Spleen (tissue), 7 donors: ENCODE data around the gene TPD52L3.

Experiments used
- CTCF ChIP-seq, 11 experiments: fragments of 200-600 bp in 7 of 11; fragments of 450-650 bp in 4 of 11; sonication (generic) in 4 of 11; IDR thresholded peaks in 8 of 11; conservative IDR thresholded peaks in 3 of 11; 1 replicate in 7 of 11; 2 replicates in 4 of 11; pipeline versions ENCODE4 v1.4.0 to v1.8.0; 2016 to 2021; ENCODE audit warnings: antibody characterized with exemption in 11 of 11, inconsistent platforms in 4 of 11, mild to moderate bottlenecking in 1 of 11
- POLR2A ChIP-seq, 3 donors: fragments of 450-650 bp; IDR thresholded peaks; one replicate each; pipeline ENCODE4 v1.5.1; 2017; ENCODE audit warnings: antibody characterized with exemption in 3 of 3, mild to moderate bottlenecking in 1 of 3
- POLR2AphosphoS5 ChIP-seq, 3 donors: sonication (generic); formaldehyde crosslinking; IDR thresholded peaks; one replicate each; pipeline ENCODE4 v1.5.1; 2017; ENCODE audit warnings: antibody characterized with exemption in 3 of 3
- donor health status: DM: no; HTN: no; CAD: no; lungs with moderate emphysema.
- donor health status: DM: no; HTN: no; CAD: no.
- donor health status: DM: no; HTN: no; CAD: no.

- TF ChIP-seq CTCF (IDR thresholded peaks at IDR 0.05 in 8 of 11, conservative IDR thresholded peaks at IDR 0.05 in 3 of 11) (no peak), POLR2AphosphoS5 (IDR thresholded peaks at IDR 0.05) (no peak), POLR2A (IDR thresholded peaks at IDR 0.05) (no peak)
Observed at GRCh38 chr9:6302417-6302816, 25.8 kb upstream of the TPD52L3 start.
